Endothelial cell of umbilical vein (primary cell): ENCODE data around the gene LLGL2. TPM values are rescaled to one million over a fixed set of nuclear protein-coding genes. Genes with fewer than 3 reads are reported as not detected.

Experiments
- BruUV-seq: library from RNA; stranded (reverse); fragments of 400-500 nt; replicated peaks from 2 replicates; lab custom pipeline; 2021; lab: Mats Ljungman, UMichigan
- CTCF ChIA-PET: fragments of 300-600, 350-600 bp; sonication (Branson Sonifier 250); formaldehyde crosslinking; loops from one replicate; lab custom pipeline; 2021; ENCODE audit warnings: antibody characterized with exemption, inconsistent platforms; lab: Charles Lee
- POLR2A ChIA-PET: fragments of 300-600, 350-600 bp; sonication (Branson Sonifier 250); formaldehyde crosslinking; loops from one replicate; lab custom pipeline; 2021; ENCODE audit warnings: antibody characterized with exemption, inconsistent platforms; lab: Charles Lee
- DNase-seq: peaks from one replicate; pipeline ENCODE4 v3.0.0-alpha.2; 2011; ENCODE audit warnings: low read depth, low spot score
- FAIRE-seq: peaks from 2 replicates; lab custom pipeline; 2011; peaks lifted over from hg19 to GRCh38; lab: Jason Lieb, UNC
- H2AFZ ChIP-seq: 2 replicates; pipeline ENCODE4 v1.6.0; 2012; ENCODE audit warnings: low read depth, low read length, control low read depth, inconsistent platforms
- H3K27ac ChIP-seq: 2 replicates; pipeline ENCODE4 v1.5.1; 2011; ENCODE audit warnings: low read depth, mild to moderate bottlenecking, control low read depth, low read length, moderate library complexity; ENCODE audit not compliant: insufficient read depth
- H3K27me3 ChIP-seq, 2 experiments: 2 replicates each; pipeline versions ENCODE4 v1.6.0 to v1.6.1; 2011; ENCODE audit warnings: low read length in 2 of 2, mixed read lengths in 1 of 2; ENCODE audit not compliant: control insufficient read depth in 2 of 2, insufficient read depth in 2 of 2
- H3K36me3 ChIP-seq, 2 experiments: 2 replicates in 1 of 2; 3 replicates in 1 of 2; pipeline ENCODE4 v1.5.1; 2011; ENCODE audit warnings: low read length in 2 of 2, mild to moderate bottlenecking in 1 of 2, moderate library complexity in 1 of 2; ENCODE audit not compliant: control insufficient read depth in 2 of 2, insufficient read depth in 2 of 2; ENCODE audit errors: extremely low read depth in 1 of 2
- H3K4me1 ChIP-seq: 3 replicates; pipeline ENCODE4 v1.5.1; 2011; ENCODE audit warnings: mild to moderate bottlenecking, low read length; ENCODE audit not compliant: control insufficient read depth, insufficient read depth; ENCODE audit errors: extremely low read depth
- H3K4me2 ChIP-seq: 2 replicates; pipeline ENCODE4 v1.6.1; 2011; ENCODE audit warnings: low read length, control low read depth, mixed read lengths; ENCODE audit not compliant: insufficient read depth
- H3K4me3 ChIP-seq, 3 experiments: fragments of 200-600 bp in 1 of 3; sonication (generic), shearing (Covaris generic) in 1 of 3; replicated peaks in 1 of 3; 2 replicates each; pipeline ENCODE4 v1.5.1; 2011 to 2016; ENCODE audit warnings: control low read depth in 3 of 3, low read length in 3 of 3, mild to moderate bottlenecking in 2 of 3, inconsistent platforms in 1 of 3, low read depth in 1 of 3, moderate library complexity in 1 of 3; ENCODE audit not compliant: insufficient read depth in 1 of 3
- H3K79me2 ChIP-seq: 2 replicates; pipeline ENCODE4 v1.6.0; 2012; ENCODE audit warnings: low read length, inconsistent platforms; ENCODE audit not compliant: control insufficient read depth, insufficient read depth
- H3K9ac ChIP-seq: replicated peaks from 2 replicates; pipeline ENCODE3; 2011; ENCODE audit warnings: low read length, control low read depth; ENCODE audit not compliant: insufficient read depth; ENCODE audit errors: extremely low read depth
- H3K9me1 ChIP-seq: replicated peaks from 3 replicates; pipeline ENCODE4 v1.6.0; 2011; ENCODE audit warnings: mild to moderate bottlenecking, low read length; ENCODE audit not compliant: control insufficient read depth, insufficient read depth; ENCODE audit errors: extremely low read depth
- H3K9me3 ChIP-seq: replicated peaks from 2 replicates; pipeline ENCODE4 v1.5.1; 2012; ENCODE audit warnings: low read length, inconsistent platforms; ENCODE audit not compliant: control insufficient read depth, insufficient read depth
- H4K20me1 ChIP-seq: replicated peaks from 2 replicates; pipeline ENCODE3; 2011; ENCODE audit warnings: mild to moderate bottlenecking, low read length; ENCODE audit not compliant: control insufficient read depth, insufficient read depth; ENCODE audit errors: extremely low read depth
- CTCF ChIP-seq, 2 donors: IDR thresholded peaks; 1 replicate in 1 of 2; 2 replicates in 1 of 2; pipeline ENCODE4 v1.5.1; 2011; ENCODE audit warnings: low read length in 2 of 2, mild to moderate bottlenecking in 2 of 2, moderate library complexity in 2 of 2, control low read depth in 1 of 2, inconsistent platforms in 1 of 2, low read depth in 1 of 2; ENCODE audit not compliant: insufficient read depth in 1 of 2; ENCODE audit errors: extremely low read depth in 1 of 2
- EZH2 ChIP-seq: IDR thresholded peaks from 2 replicates; pipeline ENCODE4 v1.6.1; 2012; ENCODE audit warnings: borderline replicate concordance, low read depth, mild to moderate bottlenecking, moderate library complexity, low read length, inconsistent platforms; ENCODE audit not compliant: severe bottlenecking
- FOS ChIP-seq: IDR thresholded peaks from 2 replicates; pipeline ENCODE4 v1.6.1; 2011; ENCODE audit warnings: mild to moderate bottlenecking, low read length, moderate library complexity, borderline replicate concordance; ENCODE audit not compliant: insufficient read depth
- GATA2 ChIP-seq: IDR thresholded peaks from 2 replicates; pipeline ENCODE4 v1.7.0; 2011; ENCODE audit warnings: low read depth, mild to moderate bottlenecking, moderate library complexity, mixed read lengths, low read length; ENCODE audit not compliant: insufficient read length, insufficient read depth
- JUN ChIP-seq: IDR thresholded peaks from 2 replicates; pipeline ENCODE4 v1.6.1; 2011; ENCODE audit warnings: borderline replicate concordance, low read depth; ENCODE audit not compliant: insufficient read length, insufficient read depth
- MYC ChIP-seq: IDR thresholded peaks from one replicate; pipeline ENCODE4 v1.6.1; 2011; ENCODE audit warnings: mild to moderate bottlenecking, low read depth, low read length
- POLR2A ChIP-seq: IDR thresholded peaks from 2 replicates; pipeline ENCODE4 v1.6.1; 2012; ENCODE audit warnings: low read depth, mild to moderate bottlenecking, control low read depth, low read length
- POLR2AphosphoS5 ChIP-seq: IDR thresholded peaks from 2 replicates; pipeline ENCODE4 v1.6.1; 2012; ENCODE audit warnings: low read depth, mild to moderate bottlenecking, control low read depth, low read length, moderate library complexity; ENCODE audit not compliant: insufficient read depth
- dilution Hi-C: fragments of 300-500 bp; cut with MboI; formaldehyde crosslinking; loops from one replicate; pipeline ENCODE4 v1.15.0; 2019; ENCODE audit warnings: low sequenced_read_pairs; ENCODE audit not compliant: extremely low pct_ligation_motif_present
- intact Hi-C: fragments of 100-400 bp; cut with micrococcal nuclease; formaldehyde crosslinking; loops from one replicate; pipeline ENCODE4 v1.10.0; 2022
- polyA plus RNA-seq, 4 experiments: library from polyadenylated mRNA; depleted of rRNA in 3 of 4; stranded (reverse) in 3 of 4; unstranded in 1 of 4; fragments of >200 nt; gene quantifications; 2 replicates each; pipeline versions ENCODE4 v1.2.1 to v1.2.3, GENCODE V29; 2011 to 2012; ENCODE audit warnings: missing spikeins in 1 of 4
- total RNA-seq: library from RNA; stranded (reverse); gene quantifications from 2 replicates; pipeline ENCODE4 v1.2.3, GENCODE V29; 2021
- TF ChIP-seq, protein P1 (sequence below): IDR thresholded peaks from 2 replicates; pipeline ENCODE4 v1.6.1; 2011; ENCODE audit not compliant: insufficient read depth, insufficient read length

Gene LLGL2
- total and polyA plus RNA-seq, 2 donors (not counting 3 experiments of a cell fraction or from before 2014, with no cell fraction given): 5.3 to 5.4 TPM

DNA sequence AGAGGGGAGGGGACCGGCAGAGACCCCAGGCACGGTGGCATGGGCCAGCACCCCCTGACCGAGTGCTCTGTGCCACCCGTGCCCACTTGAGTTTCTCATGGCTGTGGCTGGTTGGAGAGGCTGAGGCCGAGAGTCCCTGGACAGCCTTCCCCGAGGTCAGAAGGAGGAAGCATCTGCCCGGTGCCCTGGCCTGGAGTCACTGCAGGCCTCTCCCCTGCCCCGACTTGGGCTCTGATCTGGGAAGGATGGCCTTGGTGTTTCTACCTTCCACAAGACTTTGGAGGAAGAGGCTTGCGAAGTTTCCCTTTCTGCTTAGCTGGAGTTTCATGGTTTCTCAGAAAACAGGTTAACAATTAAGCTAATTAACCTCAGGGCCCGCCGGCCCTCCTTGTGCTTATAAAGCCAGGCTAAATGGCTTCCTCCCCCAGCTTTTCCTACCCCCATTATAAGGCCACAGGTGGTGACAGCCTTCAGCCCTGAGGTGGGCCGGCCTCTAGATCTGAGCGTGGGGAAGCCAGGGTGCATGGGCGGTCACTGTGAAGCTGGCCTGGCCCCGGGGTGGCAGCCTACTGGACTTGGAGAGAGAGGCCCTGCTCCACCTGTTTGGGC, 17.3 kb downstream of the LLGL2 start:
- CTCF ChIA-PET: interaction anchor here (0.9 to 1.5 kb wide), 3 partner anchors 35 to 91 kb away, joined by 3 to 6 read pairs (median 3); partner anchors contain the start of gene SMIM5
- H3K79me2 ChIP-seq: no peaks in the 10 kb centered on the region
- no peak overlapping the region for H2AFZ ChIP-seq
- no peak overlapping the region for H3K27ac ChIP-seq
- no peaks in the 10 kb centered on the region for H3K9me3 ChIP-seq
- no peaks in the 10 kb centered on the region for H3K9me1 ChIP-seq
- BruUV-seq: no TSS peak
- H3K4me3 ChIP-seq: no peak overlapping the region
- TF ChIP-seq JUN (no peak), EZH2 (no peak), GATA2 (no peak), POLR2A (no peak), POLR2AphosphoS5 (no peak), CTCF (IDR thresholded peaks at IDR 0.05; ENCODE audit: extremely low read depth in 1 of 2, insufficient read depth in 1 of 2, low read depth in 1 of 2, low read length in 2 of 2) (no peak), MYC (no peak), FOS (no peak)
- TF ChIP-seq, protein P1, sequence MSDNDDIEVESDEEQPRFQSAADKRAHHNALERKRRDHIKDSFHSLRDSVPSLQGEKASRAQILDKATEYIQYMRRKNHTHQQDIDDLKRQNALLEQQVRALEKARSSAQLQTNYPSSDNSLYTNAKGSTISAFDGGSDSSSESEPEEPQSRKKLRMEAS: no peak
- no peaks in the 10 kb centered on the region for H3K36me3 ChIP-seq
- H3K27me3 ChIP-seq: no peaks in the 10 kb centered on the region
- H4K20me1 ChIP-seq: no peaks in the 10 kb centered on the region
- DNase-seq (no peak), FAIRE-seq (no peak)
- POLR2A ChIA-PET: no interaction called here
- no peak overlapping the region for H3K4me2 ChIP-seq
- no peak overlapping the region for H3K9ac ChIP-seq
- intact Hi-C loops: no loop called here
- H3K4me1 ChIP-seq: no peaks in the 10 kb centered on the region
- dilution Hi-C loops: no loop called here
